ENCODE results near the gene KLHL6. TPM values are rescaled to one million over a fixed set of nuclear protein-coding genes. Genes with fewer than 3 reads are reported as not detected.

KLHL6 gene
- total RNA-seq, 1 donor from 2014 or later = 0.11 TPM

GRCh38 chr3:183486472-183486871 is 69.0 kb downstream of the KLHL6 start:
- Histone ChIP-seq H3K4me2 (ENCODE audit: low read length) (no peak overlapping the region), H3K36me3 (ENCODE audit: insufficient read depth, low read length) (no peaks in the 10 kb centered on the region), H3K79me2 (ENCODE audit: insufficient read depth, low read length) (no peaks in the 10 kb centered on the region), H3K9me3 (ENCODE audit: insufficient read depth, low read depth, low read length) (no peaks in the 10 kb centered on the region), H3K27ac (ENCODE audit: low read depth, low read length) (no peak overlapping the region), H4K20me1 (ENCODE audit: insufficient read depth, low read length) (no peaks in the 10 kb centered on the region), H3K4me3 (ENCODE audit: insufficient read depth, low read depth, low read length) (no peak overlapping the region), H3K4me1 (ENCODE audit: insufficient read depth, low read length) (peaks cover 5% of the 10 kb centered on the region), H3K27me3 (ENCODE audit: insufficient read depth, low read length) (no peaks in the 10 kb centered on the region), H2AFZ (ENCODE audit: low read depth, low read length) (no peak overlapping the region), H3K9ac (ENCODE audit: low read length) (no peak overlapping the region)
- Mint-ChIP-seq H3K4me1 (ENCODE audit: low read depth, unreplicated experiment) (peaks cover 23% of the 10 kb centered on the region), H3K4me3 (ENCODE audit: unreplicated experiment) (no peak overlapping the region), H3K27ac (ENCODE audit: unreplicated experiment) (no peak overlapping the region), H3K9me3 (ENCODE audit: unreplicated experiment) (no peaks in the 10 kb centered on the region), H3K36me3 (ENCODE audit: low read depth, unreplicated experiment) (no peaks in the 10 kb centered on the region), H3K27me3 (ENCODE audit: low read depth, unreplicated experiment) (peaks cover 2% of the 10 kb centered on the region)
- FAIRE-seq = no peak
- DNase-seq (ENCODE audit: low read depth) = no peak
- no peak for TF ChIP-seq EZH2 (IDR thresholded peaks at IDR 0.05; ENCODE audit: insufficient read depth, low read length)
- TF ChIP-seq, protein P1, sequence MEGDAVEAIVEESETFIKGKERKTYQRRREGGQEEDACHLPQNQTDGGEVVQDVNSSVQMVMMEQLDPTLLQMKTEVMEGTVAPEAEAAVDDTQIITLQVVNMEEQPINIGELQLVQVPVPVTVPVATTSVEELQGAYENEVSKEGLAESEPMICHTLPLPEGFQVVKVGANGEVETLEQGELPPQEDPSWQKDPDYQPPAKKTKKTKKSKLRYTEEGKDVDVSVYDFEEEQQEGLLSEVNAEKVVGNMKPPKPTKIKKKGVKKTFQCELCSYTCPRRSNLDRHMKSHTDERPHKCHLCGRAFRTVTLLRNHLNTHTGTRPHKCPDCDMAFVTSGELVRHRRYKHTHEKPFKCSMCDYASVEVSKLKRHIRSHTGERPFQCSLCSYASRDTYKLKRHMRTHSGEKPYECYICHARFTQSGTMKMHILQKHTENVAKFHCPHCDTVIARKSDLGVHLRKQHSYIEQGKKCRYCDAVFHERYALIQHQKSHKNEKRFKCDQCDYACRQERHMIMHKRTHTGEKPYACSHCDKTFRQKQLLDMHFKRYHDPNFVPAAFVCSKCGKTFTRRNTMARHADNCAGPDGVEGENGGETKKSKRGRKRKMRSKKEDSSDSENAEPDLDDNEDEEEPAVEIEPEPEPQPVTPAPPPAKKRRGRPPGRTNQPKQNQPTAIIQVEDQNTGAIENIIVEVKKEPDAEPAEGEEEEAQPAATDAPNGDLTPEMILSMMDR (IDR thresholded peaks at IDR 0.05; ENCODE audit: insufficient read depth, low read depth, low read length) = no peak

DNA sequence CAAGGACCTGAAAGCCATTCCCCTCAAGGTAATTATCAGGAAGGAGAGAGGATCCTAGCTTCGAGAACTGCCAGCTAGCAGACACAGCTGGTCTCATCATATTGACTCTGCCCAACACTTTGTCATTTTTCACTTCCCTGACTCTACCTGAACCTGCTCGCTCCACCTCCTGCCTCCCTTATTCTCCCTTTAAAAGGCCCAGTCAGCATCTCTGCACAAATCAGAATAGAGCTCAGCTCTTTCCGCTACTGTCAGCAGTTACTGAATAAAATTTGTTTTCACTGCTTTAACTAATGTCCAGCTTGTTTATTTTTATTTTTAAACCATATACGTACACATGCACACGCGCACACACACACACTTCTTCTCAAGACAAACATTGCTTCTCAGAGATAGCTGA is 69.9 kb downstream of the KLHL6 start:
- no peaks in the 10 kb centered on the region for H3K9me3 Mint-ChIP-seq (ENCODE audit: unreplicated experiment)
- no peak overlapping the region for H3K27ac Mint-ChIP-seq (ENCODE audit: unreplicated experiment)
- peaks cover 23% of the 10 kb centered on the region for H3K4me1 Mint-ChIP-seq (ENCODE audit: low read depth, unreplicated experiment)
- Histone ChIP-seq H3K4me3 (ENCODE audit: insufficient read depth, low read depth, low read length) (no peak overlapping the region), H3K9ac (ENCODE audit: low read length) (no peak overlapping the region), H3K79me2 (ENCODE audit: insufficient read depth, low read length) (no peaks in the 10 kb centered on the region), H3K27me3 (ENCODE audit: insufficient read depth, low read length) (no peaks in the 10 kb centered on the region), H2AFZ (ENCODE audit: low read depth, low read length) (no peak overlapping the region), H4K20me1 (ENCODE audit: insufficient read depth, low read length) (no peaks in the 10 kb centered on the region), H3K4me2 (ENCODE audit: low read length) (no peak overlapping the region), H3K36me3 (ENCODE audit: insufficient read depth, low read length) (no peaks in the 10 kb centered on the region), H3K4me1 (ENCODE audit: insufficient read depth, low read length) (peaks cover 10% of the 10 kb centered on the region), H3K9me3 (ENCODE audit: insufficient read depth, low read depth, low read length) (no peaks in the 10 kb centered on the region), H3K27ac (ENCODE audit: low read depth, low read length) (no peak overlapping the region)
- no peaks in the 10 kb centered on the region for H3K36me3 Mint-ChIP-seq (ENCODE audit: low read depth, unreplicated experiment)
- TF ChIP-seq, protein P1 (IDR thresholded peaks at IDR 0.05; ENCODE audit: insufficient read depth, low read depth, low read length) = no peak
- no peak for TF ChIP-seq EZH2 (IDR thresholded peaks at IDR 0.05; ENCODE audit: insufficient read depth, low read length)
- H3K27me3 Mint-ChIP-seq (ENCODE audit: low read depth, unreplicated experiment) = no peaks in the 10 kb centered on the region
- FAIRE-seq = no peak
- no peak for DNase-seq (ENCODE audit: low read depth)
- no peak overlapping the region for H3K4me3 Mint-ChIP-seq (ENCODE audit: unreplicated experiment)

DNA sequence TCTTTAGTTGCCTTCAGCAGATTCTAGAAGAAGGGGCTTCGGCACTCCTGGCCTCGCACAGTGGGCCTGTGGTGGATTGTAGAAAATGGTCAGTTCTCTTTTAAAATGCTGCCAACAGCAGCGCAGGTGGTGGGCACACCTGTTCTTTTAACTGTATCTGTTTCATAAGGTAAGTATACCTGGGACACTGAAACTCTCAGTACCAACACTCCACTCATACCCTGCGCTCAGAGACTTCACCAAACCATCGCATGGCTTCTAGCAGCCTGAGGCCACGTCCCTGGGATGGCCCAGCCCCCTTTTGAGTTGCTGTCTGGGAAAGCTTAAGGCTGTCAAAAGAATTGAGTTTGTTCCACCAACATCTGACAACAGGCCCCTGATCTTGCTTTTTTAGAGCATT is 70.4 kb downstream of the KLHL6 start:
- Histone ChIP-seq H3K4me3 (ENCODE audit: insufficient read depth, low read depth, low read length) (no peak overlapping the region), H3K4me2 (ENCODE audit: low read length) (no peak overlapping the region), H3K4me1 (ENCODE audit: insufficient read depth, low read length) (peaks cover 10% of the 10 kb centered on the region), H4K20me1 (ENCODE audit: insufficient read depth, low read length) (no peaks in the 10 kb centered on the region), H3K9me3 (ENCODE audit: insufficient read depth, low read depth, low read length) (no peaks in the 10 kb centered on the region), H3K27me3 (ENCODE audit: insufficient read depth, low read length) (no peaks in the 10 kb centered on the region), H3K36me3 (ENCODE audit: insufficient read depth, low read length) (no peaks in the 10 kb centered on the region), H2AFZ (ENCODE audit: low read depth, low read length) (no peak overlapping the region), H3K79me2 (ENCODE audit: insufficient read depth, low read length) (no peaks in the 10 kb centered on the region), H3K9ac (ENCODE audit: low read length) (no peak overlapping the region), H3K27ac (ENCODE audit: low read depth, low read length) (no peak overlapping the region)
- DNase-seq (ENCODE audit: low read depth) (no peak), FAIRE-seq (no peak)
- H3K4me3 Mint-ChIP-seq (ENCODE audit: unreplicated experiment) = no peak overlapping the region
- peak overlapping the region; percentile 47 for H3K27ac Mint-ChIP-seq (ENCODE audit: unreplicated experiment)
- H3K9me3 Mint-ChIP-seq (ENCODE audit: unreplicated experiment) = no peaks in the 10 kb centered on the region
- no peaks in the 10 kb centered on the region for H3K27me3 Mint-ChIP-seq (ENCODE audit: low read depth, unreplicated experiment)
- H3K4me1 Mint-ChIP-seq (ENCODE audit: low read depth, unreplicated experiment) = peaks cover 23% of the 10 kb centered on the region
- TF ChIP-seq, protein P1 (IDR thresholded peaks at IDR 0.05; ENCODE audit: insufficient read depth, low read depth, low read length) = no peak
- TF ChIP-seq EZH2 (IDR thresholded peaks at IDR 0.05; ENCODE audit: insufficient read depth, low read length) = no peak
- no peaks in the 10 kb centered on the region for H3K36me3 Mint-ChIP-seq (ENCODE audit: low read depth, unreplicated experiment)

Measured in astrocyte (in vitro differentiated cells and primary cell).